ENCODE results near the gene TRMU.

Gene TRMU

DNA sequence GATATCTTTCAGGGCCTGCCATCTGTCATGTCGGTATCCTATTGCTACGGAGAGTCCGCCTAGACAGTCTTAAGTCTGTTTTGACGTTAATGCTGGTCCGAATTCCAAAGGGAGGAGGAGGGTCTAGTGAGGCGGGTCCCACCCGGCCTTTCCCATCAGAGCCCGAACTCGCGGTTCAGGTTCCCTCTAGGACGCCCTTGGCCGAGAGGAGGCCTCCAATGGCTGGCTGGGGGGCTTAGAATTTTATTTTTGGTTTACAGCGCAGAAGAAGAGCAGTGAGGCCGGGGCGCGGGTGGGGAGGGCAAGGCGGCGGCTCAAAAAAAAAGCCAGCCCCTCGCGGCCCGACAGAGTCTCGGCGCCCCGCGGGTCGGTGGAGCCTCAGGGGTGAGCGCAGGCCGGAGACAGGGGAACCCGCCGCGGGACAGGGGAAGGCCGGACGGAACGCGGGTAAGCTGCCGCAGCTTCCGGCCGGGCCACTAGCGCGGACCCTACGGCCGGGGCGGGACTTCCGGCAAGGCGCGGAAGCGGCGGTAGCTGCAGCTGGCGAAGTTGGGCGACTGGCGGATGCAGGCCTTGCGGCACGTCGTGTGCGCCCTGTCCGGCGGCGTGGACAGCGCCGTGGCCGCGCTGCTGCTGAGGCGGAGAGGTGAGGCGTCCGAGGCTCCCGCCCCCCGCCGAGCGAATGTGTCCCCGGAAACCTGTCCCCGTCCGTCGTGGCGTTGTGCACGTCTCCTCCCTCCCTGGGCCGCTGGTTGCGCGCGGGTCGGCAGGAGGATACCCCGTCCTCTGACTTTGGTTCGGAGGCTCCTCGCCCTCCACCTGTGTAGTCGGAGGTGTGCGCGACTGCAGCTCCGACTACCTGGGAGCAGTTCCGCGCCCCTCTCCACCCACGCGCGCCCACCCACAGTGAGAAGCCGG lies at the start of gene TRMU:
Gene TRMU (plus strand): TSS at position 514 of the 918 bp plus-strand sequence. CDS start 51 bp downstream, at position 565.
- peak; percentile 60 for DNase-seq (ENCODE audit: low read depth)

DNA sequence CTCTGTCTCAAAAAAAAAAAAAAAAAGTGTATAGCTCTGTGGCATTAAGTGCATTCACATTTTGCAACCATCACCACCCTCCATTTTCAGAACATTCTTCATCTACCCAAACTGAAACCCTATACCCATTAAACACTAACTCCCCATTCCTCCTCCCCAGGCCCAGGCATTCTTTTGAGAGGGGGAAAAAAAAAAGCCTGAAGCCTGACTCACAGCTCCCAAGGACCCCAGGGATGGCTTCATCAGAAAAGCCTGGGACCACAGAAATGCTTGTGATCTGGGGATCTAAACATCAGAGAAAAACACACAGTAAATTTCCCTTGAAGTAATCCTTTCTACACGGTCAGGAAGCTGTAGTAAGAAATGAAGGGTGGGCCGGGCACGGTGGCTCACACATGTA lies 49.5 kb upstream of the TRMU start:
- no peak for DNase-seq (ENCODE audit: low read depth)

- DNase-seq (ENCODE audit: low read depth), result no peak
Measured at GRCh38 chr22:46286941-46287872, 48.3 kb upstream of the TRMU start.

- DNase-seq (ENCODE audit: low read depth), result no peak
Measured at GRCh38 chr22:46287873-46288751, 47.4 kb upstream of the TRMU start.

DNA sequence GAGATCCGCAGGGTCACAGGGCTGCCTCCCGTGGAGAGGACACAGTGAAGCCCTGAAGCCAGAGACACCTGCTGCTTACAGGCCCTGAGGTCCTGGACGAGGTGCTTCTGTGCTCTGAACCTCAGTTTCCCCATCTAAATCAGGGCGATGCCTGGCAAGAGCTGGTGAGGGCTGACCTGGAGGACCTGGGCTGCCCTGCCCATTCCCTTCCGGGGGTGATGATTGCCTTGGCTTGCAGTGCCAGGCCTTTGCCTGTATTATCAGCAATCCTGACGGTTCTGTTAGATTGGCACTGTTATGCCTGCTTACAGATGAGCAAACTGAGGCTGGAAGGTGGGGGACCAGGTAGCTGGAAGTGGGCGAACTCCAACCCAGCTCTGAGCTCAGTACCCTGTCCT lies 46.7 kb upstream of the TRMU start:
- DNase-seq (ENCODE audit: low read depth), result no peak

GRCh38 chr22:46289244-46289891 lies 46.1 kb upstream of the TRMU start:
- no peak for DNase-seq (ENCODE audit: low read depth)

DNA sequence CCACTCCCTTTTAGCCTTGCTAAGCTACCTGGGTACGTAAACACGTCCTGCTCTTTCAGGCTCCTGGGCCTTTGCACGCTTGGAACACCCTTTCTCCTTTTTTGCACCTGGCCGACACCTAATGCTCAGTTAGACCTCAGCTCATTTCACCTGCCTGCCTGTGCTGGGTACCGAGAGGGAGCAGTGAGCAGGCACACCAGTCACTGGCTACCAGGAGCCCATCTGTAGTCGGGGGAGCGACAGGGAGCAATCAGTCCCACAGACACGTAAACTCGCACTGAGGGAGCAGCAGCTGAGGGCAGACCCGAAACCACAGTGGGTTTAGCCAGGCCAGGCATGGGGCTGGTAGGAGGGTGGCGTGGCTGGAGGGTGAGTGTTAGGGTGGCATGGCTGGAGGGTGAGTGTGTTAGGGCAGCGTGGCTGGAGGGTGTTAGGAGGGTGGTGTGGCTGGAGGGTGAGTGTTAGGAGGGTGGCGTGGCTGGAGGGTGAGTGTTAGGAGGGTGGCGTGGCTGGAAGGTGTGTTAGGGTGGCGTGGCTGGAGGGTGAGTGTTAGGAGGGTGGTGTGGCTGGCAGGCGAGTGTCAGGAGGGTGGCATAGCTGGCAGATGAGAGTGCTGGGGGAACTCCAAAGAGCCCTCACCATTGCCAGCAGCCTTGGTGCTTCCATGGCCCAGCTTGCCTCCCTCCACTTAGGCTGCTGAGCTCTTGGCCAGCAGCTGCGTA lies 45.2 kb upstream of the TRMU start:
- DNase-seq (ENCODE audit: low read depth), result no peak

- DNase-seq (ENCODE audit: low read depth), result no peak
Measured at GRCh38 chr22:46290843-46291785, 44.4 kb upstream of the TRMU start.

DNA sequence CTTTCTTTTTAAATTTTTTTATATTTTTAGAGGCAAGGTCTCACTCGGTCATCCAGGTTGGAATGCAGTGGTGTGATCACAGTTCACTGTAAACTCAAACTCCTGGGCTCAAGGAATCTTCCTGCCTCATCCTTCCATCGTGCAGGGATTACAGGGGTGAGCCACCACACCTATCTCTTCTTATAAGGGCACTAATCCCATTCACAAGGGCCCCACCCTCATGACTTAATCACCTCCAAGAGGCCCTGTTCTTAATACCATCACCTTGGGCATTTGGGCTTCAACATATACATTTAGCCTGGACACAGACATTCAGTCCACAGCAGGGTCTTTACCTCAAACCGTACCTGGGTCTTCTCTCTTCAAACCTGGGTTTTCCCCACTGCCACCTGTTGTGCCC lies 43.3 kb upstream of the TRMU start:
- no peak for DNase-seq (ENCODE audit: low read depth)

DNA sequence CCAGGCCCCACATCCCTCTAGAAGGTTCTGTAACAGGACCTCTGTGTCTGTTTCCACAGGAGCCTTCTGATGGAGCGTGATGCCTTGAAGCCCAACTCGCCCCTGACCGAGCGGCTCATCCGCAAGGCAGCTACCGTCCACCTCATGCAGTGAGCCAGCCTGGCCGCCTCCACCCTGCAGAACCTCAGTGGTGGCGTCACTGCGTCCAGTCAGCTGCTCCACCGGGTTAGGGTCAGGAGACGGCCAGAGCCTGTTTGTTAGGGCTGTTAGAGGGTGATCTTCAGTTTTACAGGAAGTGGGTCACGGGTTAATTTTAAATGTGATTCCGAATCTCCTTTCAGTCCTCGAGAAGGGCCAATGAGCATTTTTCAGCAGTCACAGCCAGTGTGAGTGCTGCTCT lies 42.8 kb upstream of the TRMU start:
- no peak for DNase-seq (ENCODE audit: low read depth)

- DNase-seq (ENCODE audit: low read depth), result no peak
Measured at GRCh38 chr22:46293577-46294260, 41.8 kb upstream of the TRMU start.

GRCh38 chr22:46294784-46295183 lies 40.7 kb upstream of the TRMU start:
- DNase-seq (ENCODE audit: low read depth), result no peak

DNA sequence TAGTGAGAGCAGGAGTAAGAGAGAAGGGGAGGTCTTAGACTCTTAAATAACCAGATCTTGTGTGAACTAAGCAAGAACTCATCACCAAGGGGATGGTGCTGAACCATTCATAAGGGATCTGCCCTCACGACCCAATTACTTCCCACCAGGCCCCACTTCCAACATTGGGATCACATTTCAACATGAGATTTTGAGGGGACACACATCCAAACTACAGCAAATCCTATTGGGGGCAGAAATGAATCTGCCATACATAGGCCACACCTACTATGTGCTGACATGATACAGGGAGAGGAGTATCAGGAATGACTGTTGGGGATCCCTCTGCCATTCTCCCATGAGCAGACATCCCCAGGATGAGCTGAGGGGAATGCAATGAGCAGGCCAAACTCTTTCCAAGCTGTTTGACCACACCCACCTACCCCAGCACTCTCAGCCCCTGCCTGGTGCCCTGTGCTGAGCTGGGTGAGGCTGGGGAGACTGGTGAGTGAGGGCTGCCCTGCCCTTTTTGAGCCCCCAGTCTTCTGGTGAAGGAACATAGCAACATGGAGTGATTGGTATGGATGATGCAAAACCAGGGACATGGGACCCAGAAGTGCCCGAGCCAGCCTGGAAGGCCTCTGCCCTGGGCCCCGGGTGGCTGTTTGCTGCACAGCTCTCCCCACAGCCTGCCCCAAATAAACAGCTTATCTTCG lies 40.1 kb upstream of the TRMU start:
- no peak for DNase-seq (ENCODE audit: low read depth)

- DNase-seq (ENCODE audit: low read depth), result peak; percentile 90
Measured at GRCh38 chr22:46296257-46297150, 39.0 kb upstream of the TRMU start, which contains the start of gene GTSE1. GTSE1 (plus strand) TSS chr22:46296870; CDS start chr22:46297401, 531 bp downstream.

DNA sequence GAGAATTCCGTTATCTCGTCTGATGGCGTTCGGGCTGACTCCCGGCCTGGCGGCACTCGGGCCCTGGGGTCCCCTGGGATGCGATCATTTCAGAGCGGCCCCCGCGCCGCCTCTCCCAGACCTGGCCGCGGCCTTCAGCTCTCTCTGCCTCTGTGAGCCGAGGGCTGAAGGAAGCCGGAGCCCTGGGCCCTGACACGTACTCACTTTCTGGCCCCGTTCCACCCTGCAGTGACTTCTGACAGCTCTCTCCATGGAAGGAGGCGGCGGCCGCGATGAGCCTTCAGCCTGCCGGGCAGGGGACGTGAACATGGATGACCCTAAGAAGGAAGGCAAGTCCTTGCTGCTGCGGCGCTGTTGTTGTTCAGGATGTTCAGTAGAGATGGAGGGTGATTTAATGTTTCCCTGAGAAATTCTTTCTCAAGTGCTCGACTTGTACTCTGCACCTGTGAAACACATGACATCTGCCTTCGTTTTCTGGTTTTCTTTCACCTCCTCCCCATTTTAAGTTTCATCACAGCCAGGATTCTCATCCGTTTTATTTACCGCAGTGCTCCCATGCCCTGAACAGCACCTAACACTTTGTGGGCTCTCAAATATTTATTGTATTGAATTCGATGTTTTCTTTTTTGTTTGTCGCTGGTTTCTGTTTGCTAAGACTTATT lies 38.2 kb upstream of the TRMU start:
- no peak for DNase-seq (ENCODE audit: low read depth)

GRCh38 chr22:46299101-46299500 lies 36.4 kb upstream of the TRMU start:
- no peak for DNase-seq (ENCODE audit: low read depth)

DNA sequence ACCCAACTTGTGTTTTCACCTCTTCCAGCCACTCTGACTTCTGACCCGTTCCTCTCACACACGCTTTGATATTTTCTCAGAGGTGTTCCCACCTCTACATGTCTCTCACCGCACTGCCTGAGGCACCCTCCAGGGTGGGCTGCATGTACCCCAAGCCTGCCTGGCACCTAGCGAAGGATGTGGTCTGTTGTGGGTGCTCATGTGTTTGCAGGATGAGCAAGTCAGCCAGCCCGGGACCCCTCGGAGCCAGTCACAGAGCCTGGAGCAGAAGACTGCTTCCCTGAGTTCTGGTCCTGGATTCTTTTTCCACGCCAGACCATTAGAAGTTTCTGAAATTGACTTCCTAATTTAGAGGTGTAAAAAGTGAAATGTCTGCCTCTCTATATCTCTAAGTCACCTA lies 35.0 kb upstream of the TRMU start:
- no peak for DNase-seq (ENCODE audit: low read depth)

All from stimulated activated CD8-positive, alpha-beta memory T cell treated with anti-CD3 and anti-CD28 coated beads, Interleukin-15, amount 100 ng/mL, for 24 hours (primary cell).